Vagina (tissue), 2 donors: ENCODE data around the gene MAST4.

Experiments used
- POLR2A ChIP-seq, 2 donors: fragments of 450-650 bp; IDR thresholded peaks; one replicate each; pipeline ENCODE4 v1.6.1; 2017; ENCODE audit warnings: antibody characterized with exemption in 2 of 2, mild to moderate bottlenecking in 2 of 2, moderate library complexity in 2 of 2
- TF ChIP-seq, protein P1 (sequence below), 3 experiments: fragments of 450-650 bp in 2 of 3; fragments of 200-600 bp in 1 of 3; sonication (generic) in 1 of 3; IDR thresholded peaks; one replicate each; pipeline ENCODE4 v1.5.1; 2017 to 2019; ENCODE audit warnings: antibody characterized with exemption in 3 of 3, mild to moderate bottlenecking in 2 of 3, moderate library complexity in 2 of 3

DNA sequence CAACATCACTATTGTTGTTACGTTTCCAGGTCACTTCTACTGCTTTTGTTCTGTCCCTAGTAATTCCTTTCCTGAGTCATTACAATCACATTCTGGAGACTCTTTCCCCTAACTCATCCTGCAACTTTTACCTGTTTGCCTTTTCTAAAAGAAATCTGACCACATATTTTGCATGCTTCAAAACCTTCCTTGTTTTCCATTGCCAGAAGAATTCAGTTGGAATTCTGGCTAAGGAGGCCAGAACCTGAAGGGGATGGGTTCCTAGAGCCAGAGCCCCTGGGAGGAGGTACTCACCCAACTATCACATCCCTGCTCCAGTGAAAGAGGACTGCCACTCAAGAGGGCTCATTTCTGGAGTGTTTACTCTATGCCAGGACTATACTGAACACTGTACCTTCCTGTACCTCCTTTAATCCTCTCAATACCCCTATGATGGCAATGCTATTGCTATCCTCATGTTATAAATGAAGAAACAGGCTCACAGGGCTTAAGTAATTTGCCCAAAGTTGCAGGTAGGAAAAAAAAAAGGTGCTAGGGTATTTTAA lies 42.8 kb upstream of the MAST4 start:
- TF ChIP-seq POLR2A (IDR thresholded peaks at IDR 0.05) = no peak
- TF ChIP-seq, protein P1, sequence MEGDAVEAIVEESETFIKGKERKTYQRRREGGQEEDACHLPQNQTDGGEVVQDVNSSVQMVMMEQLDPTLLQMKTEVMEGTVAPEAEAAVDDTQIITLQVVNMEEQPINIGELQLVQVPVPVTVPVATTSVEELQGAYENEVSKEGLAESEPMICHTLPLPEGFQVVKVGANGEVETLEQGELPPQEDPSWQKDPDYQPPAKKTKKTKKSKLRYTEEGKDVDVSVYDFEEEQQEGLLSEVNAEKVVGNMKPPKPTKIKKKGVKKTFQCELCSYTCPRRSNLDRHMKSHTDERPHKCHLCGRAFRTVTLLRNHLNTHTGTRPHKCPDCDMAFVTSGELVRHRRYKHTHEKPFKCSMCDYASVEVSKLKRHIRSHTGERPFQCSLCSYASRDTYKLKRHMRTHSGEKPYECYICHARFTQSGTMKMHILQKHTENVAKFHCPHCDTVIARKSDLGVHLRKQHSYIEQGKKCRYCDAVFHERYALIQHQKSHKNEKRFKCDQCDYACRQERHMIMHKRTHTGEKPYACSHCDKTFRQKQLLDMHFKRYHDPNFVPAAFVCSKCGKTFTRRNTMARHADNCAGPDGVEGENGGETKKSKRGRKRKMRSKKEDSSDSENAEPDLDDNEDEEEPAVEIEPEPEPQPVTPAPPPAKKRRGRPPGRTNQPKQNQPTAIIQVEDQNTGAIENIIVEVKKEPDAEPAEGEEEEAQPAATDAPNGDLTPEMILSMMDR (IDR thresholded peaks at IDR 0.05) = no peak
